ENCODE data around the gene TTLL4.
"Not testable (repeated sequence)": the region's sequence is repeated elsewhere in the genome, so short reads cannot be mapped to it uniquely, and the experiment has no call there.

Gene TTLL4

GRCh38 chr2:218746470-218746795 is 35.8 kb downstream of the TTLL4 start:
- Mint-ChIP-seq H3K27me3 (no peaks in the 10 kb centered on the region), H3K4me3 (no peak overlapping the region), H3K4me1 (peaks cover 24% of the 10 kb centered on the region), H3K27ac (no peak overlapping the region), H3K36me3 (peaks cover 75% of the 10 kb centered on the region), H3K9me3 (no peaks in the 10 kb centered on the region)
- no peak for ATAC-seq

DNA sequence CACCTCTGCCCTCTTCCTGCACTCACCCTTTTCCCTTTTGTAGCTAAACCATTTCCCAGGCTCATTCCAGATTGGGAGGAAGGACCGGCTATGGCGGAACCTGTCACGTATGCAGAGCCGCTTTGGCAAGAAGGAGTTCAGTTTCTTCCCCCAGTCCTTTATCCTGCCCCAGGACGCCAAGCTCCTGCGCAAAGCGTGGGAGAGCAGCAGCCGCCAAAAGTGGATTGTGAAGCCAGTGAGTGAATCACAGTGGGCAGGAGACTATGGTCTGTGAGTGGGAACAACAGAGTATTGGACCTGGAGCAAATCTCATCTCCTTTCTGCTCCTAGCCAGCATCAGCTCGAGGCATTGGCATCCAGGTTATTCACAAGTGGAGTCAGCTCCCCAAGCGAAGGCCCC is 36.3 kb downstream of the TTLL4 start:
- Mint-ChIP-seq H3K9me3 (no peaks in the 10 kb centered on the region), H3K27me3 (no peaks in the 10 kb centered on the region), H3K27ac (no peak overlapping the region), H3K36me3 (peaks cover 79% of the 10 kb centered on the region), H3K4me1 (peaks cover 24% of the 10 kb centered on the region), H3K4me3 (no peak overlapping the region)
- ATAC-seq: no peak

- no peaks in the 10 kb centered on the region for H3K27me3 Mint-ChIP-seq
- peaks cover 89% of the 10 kb centered on the region for H3K36me3 Mint-ChIP-seq
- peaks cover 16% of the 10 kb centered on the region for H3K4me1 Mint-ChIP-seq
- no peaks in the 10 kb centered on the region for H3K9me3 Mint-ChIP-seq
- H3K4me3 Mint-ChIP-seq: no peak overlapping the region
- no peak overlapping the region for H3K27ac Mint-ChIP-seq
- ATAC-seq: no peak
Measured at GRCh38 chr2:218748741-218749441, 38.3 kb downstream of the TTLL4 start.

- Mint-ChIP-seq H3K9me3 (no peaks in the 10 kb centered on the region), H3K4me3 (no peak overlapping the region), H3K27me3 (no peaks in the 10 kb centered on the region), H3K36me3 (peaks cover 71% of the 10 kb centered on the region), H3K4me1 (no peaks in the 10 kb centered on the region), H3K27ac (no peak overlapping the region)
- ATAC-seq: no peak
Measured at GRCh38 chr2:218754201-218754600, 43.6 kb downstream of the TTLL4 start.

- Mint-ChIP-seq H3K9me3 (no peaks in the 10 kb centered on the region), H3K27ac (no peak overlapping the region), H3K36me3 (peaks cover 67% of the 10 kb centered on the region), H3K4me3 (no peak overlapping the region), H3K27me3 (no peaks in the 10 kb centered on the region), H3K4me1 (no peaks in the 10 kb centered on the region)
- no peak for ATAC-seq
Measured at GRCh38 chr2:218754781-218755180, 44.1 kb downstream of the TTLL4 start.

GRCh38 chr2:218755198-218755566 is 44.5 kb downstream of the TTLL4 start:
- no peak for ATAC-seq
- Mint-ChIP-seq H3K36me3 (peaks cover 67% of the 10 kb centered on the region), H3K4me3 (no peak overlapping the region)

GRCh38 chr2:218755567-218756404 is 45.2 kb downstream of the TTLL4 start:
- no peak overlapping the region for H3K27ac Mint-ChIP-seq
- ATAC-seq: no peak
- peaks cover 61% of the 10 kb centered on the region for H3K36me3 Mint-ChIP-seq
- no peaks in the 10 kb centered on the region for H3K4me1 Mint-ChIP-seq
- no peaks in the 10 kb centered on the region for H3K27me3 Mint-ChIP-seq
- no peaks in the 10 kb centered on the region for H3K9me3 Mint-ChIP-seq
- no peak overlapping the region for H3K4me3 Mint-ChIP-seq

More at GRCh38 chr2:218755198-218755566, 44.5 kb downstream of the TTLL4 start:
- H3K27me3 Mint-ChIP-seq: no peaks in the 10 kb centered on the region
- no peaks in the 10 kb centered on the region for H3K4me1 Mint-ChIP-seq
- no peak overlapping the region for H3K27ac Mint-ChIP-seq
- no peaks in the 10 kb centered on the region for H3K9me3 Mint-ChIP-seq

DNA sequence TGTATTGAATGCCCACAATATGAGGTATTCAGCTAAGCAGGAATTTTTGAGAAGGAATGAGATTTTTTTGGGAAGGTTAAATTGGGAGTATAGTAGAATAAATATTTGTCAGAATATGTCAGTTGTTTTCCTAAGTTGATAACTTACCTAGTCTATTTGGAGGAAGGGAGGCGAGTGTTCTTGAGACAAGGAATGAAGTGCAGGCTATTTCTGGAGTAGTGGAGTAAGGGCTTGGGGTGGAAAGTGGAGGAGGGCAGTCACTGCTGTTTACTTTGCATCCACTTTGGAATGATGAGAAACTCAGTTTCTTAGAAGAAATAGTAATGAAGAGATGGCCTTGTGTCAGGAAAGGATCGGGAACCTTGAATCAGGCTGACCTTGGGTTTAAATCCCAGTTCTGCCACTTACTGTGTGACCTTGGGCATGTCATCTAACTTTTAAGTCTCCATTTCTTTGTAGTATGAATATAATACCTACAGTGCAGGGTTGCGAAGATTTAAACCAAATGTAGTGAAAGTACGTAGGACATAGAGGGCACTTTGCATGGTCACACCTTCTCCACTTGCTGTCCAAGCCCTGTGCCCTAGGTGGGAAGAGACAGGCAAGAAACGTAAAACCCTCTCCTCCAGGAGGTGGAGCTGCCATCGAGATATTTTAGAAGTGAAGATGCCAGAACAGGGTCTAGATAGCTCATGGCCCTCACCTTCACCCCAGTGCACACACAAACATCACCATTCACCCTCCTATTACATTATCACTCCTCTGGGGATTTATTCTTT is 46.2 kb downstream of the TTLL4 start:
- no peaks in the 10 kb centered on the region for H3K4me1 Mint-ChIP-seq
- no peaks in the 10 kb centered on the region for H3K27me3 Mint-ChIP-seq
- H3K9me3 Mint-ChIP-seq: no peaks in the 10 kb centered on the region
- no peak overlapping the region for H3K4me3 Mint-ChIP-seq
- H3K27ac Mint-ChIP-seq: no peak overlapping the region
- peaks cover 52% of the 10 kb centered on the region for H3K36me3 Mint-ChIP-seq
- no peak for ATAC-seq

DNA sequence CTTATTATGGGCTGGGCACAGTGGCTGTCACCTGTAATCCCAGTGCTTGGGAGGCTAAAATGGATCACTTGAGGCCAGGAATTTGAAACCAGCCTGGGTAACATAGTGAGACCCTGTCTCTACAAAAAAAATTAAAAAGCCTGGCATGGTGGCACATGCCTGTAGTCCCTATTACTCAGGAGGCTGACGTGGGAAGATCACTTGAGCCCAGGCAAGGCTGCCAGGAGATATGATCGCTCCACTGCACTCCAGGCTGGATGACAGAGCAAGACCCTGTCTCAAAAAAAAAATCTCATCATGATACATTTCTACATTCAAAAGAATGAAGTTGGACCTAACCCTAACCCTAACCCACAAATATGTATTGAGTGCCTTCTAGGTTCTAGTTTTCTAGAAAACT is 51.2 kb downstream of the TTLL4 start:
- ATAC-seq: no peak
- H3K36me3 Mint-ChIP-seq: peaks cover 6% of the 10 kb centered on the region
- no peak overlapping the region for H3K4me3 Mint-ChIP-seq
- H3K9me3 Mint-ChIP-seq: no peaks in the 10 kb centered on the region
- H3K27me3 Mint-ChIP-seq: no peaks in the 10 kb centered on the region
- H3K4me1 Mint-ChIP-seq: no peaks in the 10 kb centered on the region
- H3K27ac Mint-ChIP-seq: no peak overlapping the region

GRCh38 chr2:218772759-218773158 is 62.1 kb downstream of the TTLL4 start:
- not testable (repeated sequence) for H3K4me3 Mint-ChIP-seq, H3K4me1 Mint-ChIP-seq, H3K27ac Mint-ChIP-seq, ATAC-seq, H3K27me3 Mint-ChIP-seq
- Mint-ChIP-seq H3K36me3 (peaks cover 80% of the 10 kb centered on the region), H3K9me3 (peaks cover 13% of the 10 kb centered on the region)

DNA sequence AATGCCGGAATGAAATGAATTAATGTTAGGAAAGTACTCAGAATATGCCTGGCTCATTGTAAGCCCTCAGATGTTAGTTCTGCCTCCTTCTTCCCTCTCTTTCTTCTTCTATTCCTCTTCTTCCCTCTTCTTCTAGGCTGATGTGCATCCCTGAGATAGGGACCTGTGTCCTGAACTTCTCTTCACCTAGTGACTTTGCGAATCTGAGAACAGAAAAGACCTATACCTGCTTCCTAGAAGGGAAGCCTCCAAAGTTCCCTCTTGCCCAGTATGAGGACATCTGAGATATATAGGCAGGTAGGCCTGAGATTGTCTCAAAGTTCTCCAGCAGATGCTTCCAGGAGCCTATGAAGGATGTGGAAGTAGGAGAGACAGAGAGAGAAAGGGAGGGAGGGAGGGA is 63.2 kb downstream of the TTLL4 start:
- ATAC-seq: no peak
- no peak overlapping the region for H3K4me3 Mint-ChIP-seq
- H3K9me3 Mint-ChIP-seq: peaks cover 13% of the 10 kb centered on the region
- H3K36me3 Mint-ChIP-seq: peaks cover 81% of the 10 kb centered on the region
- H3K4me1 Mint-ChIP-seq: no peaks in the 10 kb centered on the region
- no peak overlapping the region for H3K27ac Mint-ChIP-seq
- no peaks in the 10 kb centered on the region for H3K27me3 Mint-ChIP-seq

DNA sequence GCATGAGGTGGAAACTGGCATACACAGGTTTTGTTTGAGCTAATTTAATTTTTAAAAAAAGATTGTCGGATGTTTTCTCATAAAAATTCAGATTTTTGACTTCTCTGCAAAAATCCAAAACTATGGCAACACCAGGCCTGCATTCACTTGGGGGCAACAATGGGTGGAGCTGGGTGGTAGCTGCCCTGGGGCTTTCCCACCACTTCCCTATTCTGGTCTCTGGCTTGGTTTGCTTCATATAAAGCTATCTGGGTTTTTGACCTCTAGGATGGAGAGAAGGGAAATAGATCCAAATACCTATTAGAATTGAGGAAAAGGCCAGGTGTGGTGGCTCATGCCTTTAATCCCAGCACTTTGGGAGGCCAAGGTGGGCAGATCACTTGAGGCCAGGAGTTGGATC is 65.9 kb downstream of the TTLL4 start:
- no peak overlapping the region for H3K4me3 Mint-ChIP-seq
- H3K27me3 Mint-ChIP-seq: peaks cover 20% of the 10 kb centered on the region
- H3K4me1 Mint-ChIP-seq: no peaks in the 10 kb centered on the region
- no peak for ATAC-seq
- H3K9me3 Mint-ChIP-seq: peaks cover 11% of the 10 kb centered on the region
- peaks cover 61% of the 10 kb centered on the region for H3K36me3 Mint-ChIP-seq
- H3K27ac Mint-ChIP-seq: no peak overlapping the region

DNA sequence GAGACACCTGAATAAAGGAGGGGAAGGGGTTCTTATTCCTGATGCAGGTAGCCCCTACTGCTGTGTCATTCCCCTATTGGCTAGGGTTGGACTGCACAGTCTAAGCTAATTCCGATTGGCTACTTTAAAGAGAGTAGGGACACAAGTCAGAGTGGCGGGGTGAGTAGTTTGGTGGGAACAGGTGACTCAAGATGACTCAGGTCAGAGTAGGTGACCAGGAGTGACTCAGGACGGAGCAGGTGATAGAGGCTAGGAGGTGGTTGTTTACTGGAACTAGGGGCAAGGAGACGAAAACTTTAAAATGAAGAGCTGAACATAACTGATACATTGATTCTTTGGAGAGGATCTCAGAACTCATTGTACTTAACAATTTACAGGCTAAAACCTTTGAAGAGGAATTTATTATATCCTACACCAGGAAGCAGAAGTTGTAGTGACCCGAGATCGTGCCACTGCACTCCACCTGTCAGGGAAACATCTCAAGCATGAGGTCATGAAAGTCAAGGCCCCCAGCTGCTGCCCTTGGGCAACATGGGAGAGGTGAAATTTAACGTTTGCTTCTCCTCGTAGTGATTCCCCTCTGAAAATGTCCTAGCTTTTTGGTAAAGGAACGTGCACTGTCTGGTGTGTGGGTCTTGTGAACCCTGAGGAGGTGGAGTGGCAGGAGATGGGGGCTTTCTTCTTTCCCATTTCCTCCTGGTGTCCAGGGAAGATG is 66.8 kb downstream of the TTLL4 start:
- H3K36me3 Mint-ChIP-seq: peaks cover 52% of the 10 kb centered on the region
- ATAC-seq: no peak
- H3K4me3 Mint-ChIP-seq: no peak overlapping the region
- H3K27ac Mint-ChIP-seq: no peak overlapping the region
- peaks cover 11% of the 10 kb centered on the region for H3K9me3 Mint-ChIP-seq
- H3K27me3 Mint-ChIP-seq: peaks cover 27% of the 10 kb centered on the region
- H3K4me1 Mint-ChIP-seq: no peaks in the 10 kb centered on the region

DNA sequence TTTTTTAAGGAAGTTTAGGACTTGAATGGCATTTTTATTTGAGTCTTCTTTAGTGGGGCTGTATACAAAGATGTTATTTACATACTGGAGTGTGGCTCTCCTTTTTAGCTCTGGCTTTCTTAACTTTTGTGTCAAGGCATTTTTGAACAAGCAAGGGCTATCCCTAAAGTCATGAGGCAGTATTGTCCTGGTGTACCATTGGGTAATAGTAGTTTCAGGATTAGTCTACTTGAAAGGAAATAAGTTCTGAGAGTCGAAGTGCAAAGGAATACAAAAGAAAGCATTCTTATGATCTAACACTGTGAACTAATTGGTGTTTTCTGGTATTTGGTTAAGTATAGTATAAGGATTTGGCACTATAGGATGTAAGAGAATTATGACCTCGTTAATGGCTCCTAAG is 69.4 kb downstream of the TTLL4 start:
- H3K36me3 Mint-ChIP-seq: peaks cover 33% of the 10 kb centered on the region
- H3K27ac Mint-ChIP-seq: no peak overlapping the region
- H3K4me1 Mint-ChIP-seq: no peaks in the 10 kb centered on the region
- H3K27me3 Mint-ChIP-seq: peaks cover 44% of the 10 kb centered on the region
- no peak for ATAC-seq
- peaks cover 7% of the 10 kb centered on the region for H3K9me3 Mint-ChIP-seq
- no peak overlapping the region for H3K4me3 Mint-ChIP-seq
